IPS-15b (cell line): ENCODE data around the gene TSHR.
"Not testable (repeated sequence)": the region's sequence is repeated elsewhere in the genome, so short reads cannot be mapped to it uniquely, and the experiment has no call there.

Source experiments
- H3K27me3 ChIP-seq: one replicate; pipeline ENCODE4 v1.6.1; 2013; ENCODE audit warnings: low read length; ENCODE audit not compliant: control insufficient read depth, insufficient read depth
- H3K36me3 ChIP-seq: one replicate; pipeline ENCODE4 v1.6.1; 2013; ENCODE audit warnings: low read length; ENCODE audit not compliant: control insufficient read depth, insufficient read depth
- H3K4me1 ChIP-seq: one replicate; pipeline ENCODE4 v1.6.1; 2013; ENCODE audit warnings: mild to moderate bottlenecking, low read length; ENCODE audit not compliant: control insufficient read depth, insufficient read depth
- H3K4me3 ChIP-seq: one replicate; pipeline ENCODE4 v1.5.1; 2013; ENCODE audit warnings: low read depth, low read length
- H3K9ac ChIP-seq: one replicate; pipeline ENCODE4 v1.6.1; 2013; ENCODE audit warnings: low read depth, mild to moderate bottlenecking, low read length
- H3K9me3 ChIP-seq: one replicate; pipeline ENCODE4 v1.6.1; 2013; ENCODE audit warnings: mild to moderate bottlenecking, low read length; ENCODE audit not compliant: control insufficient read depth, insufficient read depth

TSHR gene

GRCh38 chr14:81005540-81006228 is 50.3 kb downstream of the TSHR start:
- Histone ChIP-seq H3K9ac (no peak overlapping the region), H3K4me1 (no peaks in the 10 kb centered on the region), H3K27me3 (no peaks in the 10 kb centered on the region), H3K9me3 (no peaks in the 10 kb centered on the region), H3K36me3 (no peaks in the 10 kb centered on the region), H3K4me3 (no peak overlapping the region)

DNA sequence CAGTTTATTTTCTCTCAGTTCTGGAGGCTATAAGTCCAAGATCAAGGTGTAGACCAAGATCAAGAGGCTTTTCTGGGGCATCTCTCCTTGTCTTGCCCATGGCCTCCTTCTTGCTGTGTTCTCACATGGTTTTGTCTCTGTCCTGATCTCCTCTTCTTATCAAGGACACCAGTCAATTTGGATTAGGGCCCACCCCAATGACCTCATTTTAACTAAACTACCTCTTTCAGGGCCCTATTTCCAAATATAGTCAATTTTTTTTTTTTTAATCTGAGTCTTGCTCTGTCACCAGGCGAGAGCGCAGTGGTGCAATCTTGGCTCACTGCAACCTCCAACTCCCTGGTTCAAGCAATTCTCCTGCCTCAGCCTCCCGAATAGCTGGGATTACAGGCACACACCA is 50.8 kb downstream of the TSHR start:
- Histone ChIP-seq H3K4me3 (no peak overlapping the region), H3K4me1 (no peaks in the 10 kb centered on the region), H3K27me3 (no peaks in the 10 kb centered on the region), H3K9me3 (no peaks in the 10 kb centered on the region), H3K9ac (no peak overlapping the region), H3K36me3 (no peaks in the 10 kb centered on the region)

- H3K4me3 ChIP-seq = no peak overlapping the region
- H3K9ac ChIP-seq = no peak overlapping the region
- H3K9me3 ChIP-seq = no peaks in the 10 kb centered on the region
- H3K36me3 ChIP-seq = no peaks in the 10 kb centered on the region
- no peaks in the 10 kb centered on the region for H3K4me1 ChIP-seq
- H3K27me3 ChIP-seq = no peaks in the 10 kb centered on the region
Observed at GRCh38 chr14:81007131-81007530, 51.7 kb downstream of the TSHR start.

DNA sequence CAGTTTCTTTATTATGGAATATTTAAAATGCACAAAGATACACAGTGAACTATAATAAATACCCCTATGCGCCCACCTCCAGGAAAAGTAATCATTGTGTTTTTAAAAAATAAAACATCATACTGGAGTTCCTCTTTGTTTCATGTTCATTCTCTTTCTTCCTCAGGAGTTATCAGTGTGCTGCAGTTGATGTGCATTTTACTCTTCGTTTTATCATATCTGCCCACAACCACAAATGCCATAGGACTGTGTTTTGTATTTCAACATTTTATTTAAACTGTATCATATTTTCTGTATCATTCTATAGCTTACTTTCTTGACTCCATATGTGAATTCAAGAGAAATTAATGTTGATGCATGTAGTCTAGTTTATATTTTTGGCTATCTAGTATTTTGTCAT is 53.9 kb downstream of the TSHR start:
- Histone ChIP-seq H3K9ac (no peak overlapping the region), H3K36me3 (no peaks in the 10 kb centered on the region), H3K4me3 (no peak overlapping the region), H3K9me3 (no peaks in the 10 kb centered on the region), H3K4me1 (no peaks in the 10 kb centered on the region), H3K27me3 (no peaks in the 10 kb centered on the region)

- Histone ChIP-seq H3K27me3 (no peaks in the 10 kb centered on the region), H3K9me3 (no peaks in the 10 kb centered on the region), H3K9ac (no peak overlapping the region), H3K4me3 (no peak overlapping the region), H3K36me3 (no peaks in the 10 kb centered on the region), H3K4me1 (no peaks in the 10 kb centered on the region)
Observed at GRCh38 chr14:81018251-81018650, 62.8 kb downstream of the TSHR start.

GRCh38 chr14:81018684-81019083 is 63.3 kb downstream of the TSHR start:
- Histone ChIP-seq H3K36me3 (no peaks in the 10 kb centered on the region), H3K9ac (no peak overlapping the region), H3K4me1 (no peaks in the 10 kb centered on the region), H3K27me3 (no peaks in the 10 kb centered on the region), H3K4me3 (no peak overlapping the region), H3K9me3 (no peaks in the 10 kb centered on the region)

- H3K4me1 ChIP-seq, H3K27me3 ChIP-seq, H3K36me3 ChIP-seq, H3K9me3 ChIP-seq, H3K4me3 ChIP-seq, H3K9ac ChIP-seq: not testable (repeated sequence)
Observed at GRCh38 chr14:81019113-81019512, 63.7 kb downstream of the TSHR start.

DNA sequence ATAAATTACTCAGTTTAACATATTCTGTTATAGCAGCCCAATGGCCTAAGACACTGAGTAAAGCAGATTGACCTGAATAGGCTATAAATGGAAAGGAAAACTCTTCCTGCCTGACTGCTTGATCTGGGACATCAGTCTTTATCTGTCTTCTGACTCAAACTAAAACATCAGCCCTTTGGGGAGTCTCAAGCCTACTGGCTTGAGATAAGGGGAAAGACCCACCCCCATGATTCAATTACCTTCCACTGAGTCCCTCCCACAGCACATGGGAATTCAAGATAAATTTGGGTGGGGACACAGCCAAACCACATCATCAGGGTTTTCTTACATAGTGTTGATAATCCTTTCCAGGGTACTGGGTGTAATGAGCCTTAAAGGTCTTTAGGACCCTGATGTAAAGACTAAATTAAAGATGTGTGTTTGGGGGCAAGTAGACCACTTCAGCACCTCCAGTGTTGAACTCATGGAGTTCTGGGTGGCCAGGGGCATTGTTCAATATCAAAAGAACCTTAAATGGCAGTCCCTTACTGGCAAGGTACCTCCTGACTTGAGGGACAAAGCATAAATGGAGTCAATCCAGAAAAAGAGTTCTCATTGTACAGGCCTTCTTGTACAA is 67.8 kb downstream of the TSHR start:
- no peaks in the 10 kb centered on the region for H3K36me3 ChIP-seq
- no peaks in the 10 kb centered on the region for H3K4me1 ChIP-seq
- no peak overlapping the region for H3K9ac ChIP-seq
- H3K4me3 ChIP-seq = no peak overlapping the region
- no peaks in the 10 kb centered on the region for H3K27me3 ChIP-seq
- no peaks in the 10 kb centered on the region for H3K9me3 ChIP-seq

DNA sequence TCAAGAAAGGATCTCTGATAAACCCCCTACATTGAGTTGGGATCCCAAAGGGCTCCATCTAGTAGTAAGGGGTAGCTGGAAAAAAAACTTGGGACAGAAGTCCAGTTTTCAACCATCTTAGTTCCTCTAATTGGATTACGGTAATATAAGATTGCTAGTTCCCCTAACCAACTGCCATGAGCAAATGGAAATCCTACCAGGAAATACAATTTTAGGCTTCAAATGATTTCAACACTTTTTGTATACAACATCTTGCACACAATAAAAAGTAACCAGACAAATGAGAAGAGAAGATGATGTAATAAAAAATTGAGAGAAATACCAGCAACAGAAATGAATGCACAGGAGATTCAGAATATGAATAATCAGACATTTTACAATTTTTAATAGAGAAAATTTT is 73.0 kb downstream of the TSHR start:
- Histone ChIP-seq H3K9ac (no peak overlapping the region), H3K4me1 (no peaks in the 10 kb centered on the region), H3K9me3 (no peaks in the 10 kb centered on the region), H3K36me3 (no peaks in the 10 kb centered on the region), H3K27me3 (no peaks in the 10 kb centered on the region), H3K4me3 (no peak overlapping the region)

- Histone ChIP-seq H3K9ac (no peak overlapping the region), H3K36me3 (no peaks in the 10 kb centered on the region), H3K4me3 (no peak overlapping the region), H3K27me3 (no peaks in the 10 kb centered on the region), H3K4me1 (no peaks in the 10 kb centered on the region), H3K9me3 (no peaks in the 10 kb centered on the region)
Observed at GRCh38 chr14:81031488-81031887, 76.1 kb downstream of the TSHR start.

DNA sequence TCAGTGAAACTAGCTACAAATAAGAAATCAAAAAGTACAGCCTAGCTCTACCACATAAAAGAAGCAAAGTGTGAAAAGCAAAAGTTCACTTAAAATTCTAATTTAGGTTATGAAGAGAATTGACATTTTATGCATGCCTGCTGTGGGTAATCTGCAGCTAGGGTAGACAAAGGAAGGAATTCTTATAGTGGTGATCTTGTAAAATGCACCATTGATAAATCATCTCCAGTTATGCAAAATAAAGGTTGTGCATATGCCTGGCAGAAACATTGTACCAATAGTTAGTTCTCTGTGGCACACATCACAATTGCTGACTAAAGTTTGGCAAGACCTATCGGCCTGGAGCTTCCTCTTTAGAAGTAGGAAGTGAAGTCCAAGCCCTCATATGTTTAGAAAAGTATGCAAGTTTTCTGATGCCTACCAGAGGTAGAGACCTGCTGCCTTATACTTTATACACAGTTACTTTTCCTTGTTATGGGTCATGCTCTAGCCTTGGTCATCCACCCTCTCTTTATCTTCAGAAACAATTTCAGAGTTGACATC is 78.3 kb downstream of the TSHR start:
- H3K4me3 ChIP-seq = no peak overlapping the region
- no peaks in the 10 kb centered on the region for H3K4me1 ChIP-seq
- no peak overlapping the region for H3K9ac ChIP-seq
- H3K27me3 ChIP-seq = no peaks in the 10 kb centered on the region
- no peaks in the 10 kb centered on the region for H3K36me3 ChIP-seq
- H3K9me3 ChIP-seq = no peaks in the 10 kb centered on the region

- Histone ChIP-seq H3K36me3 (no peaks in the 10 kb centered on the region), H3K27me3 (no peaks in the 10 kb centered on the region), H3K4me1 (no peaks in the 10 kb centered on the region), H3K4me3 (no peak overlapping the region), H3K9me3 (no peaks in the 10 kb centered on the region), H3K9ac (no peak overlapping the region)
Observed at GRCh38 chr14:81042438-81042837, 87.0 kb downstream of the TSHR start.
